Endothelial cell of umbilical vein (primary cell): Measurements from ENCODE around the gene EPB41L2.

Experiments
- EZH2 ChIP-seq: IDR thresholded peaks from 2 replicates; pipeline ENCODE4 v1.6.1; 2012; ENCODE audit warnings: borderline replicate concordance, low read depth, mild to moderate bottlenecking, moderate library complexity, low read length, inconsistent platforms; ENCODE audit not compliant: severe bottlenecking
- POLR2A ChIP-seq: IDR thresholded peaks from 2 replicates; pipeline ENCODE4 v1.6.1; 2012; ENCODE audit warnings: low read depth, mild to moderate bottlenecking, control low read depth, low read length
- TF ChIP-seq, protein P1 (sequence below), 2 donors: IDR thresholded peaks; 1 replicate in 1 of 2; 2 replicates in 1 of 2; pipeline ENCODE4 v1.5.1; 2011; ENCODE audit warnings: low read length in 2 of 2, mild to moderate bottlenecking in 2 of 2, moderate library complexity in 2 of 2, control low read depth in 1 of 2, inconsistent platforms in 1 of 2, low read depth in 1 of 2; ENCODE audit not compliant: insufficient read depth in 1 of 2; ENCODE audit errors: extremely low read depth in 1 of 2

DNA sequence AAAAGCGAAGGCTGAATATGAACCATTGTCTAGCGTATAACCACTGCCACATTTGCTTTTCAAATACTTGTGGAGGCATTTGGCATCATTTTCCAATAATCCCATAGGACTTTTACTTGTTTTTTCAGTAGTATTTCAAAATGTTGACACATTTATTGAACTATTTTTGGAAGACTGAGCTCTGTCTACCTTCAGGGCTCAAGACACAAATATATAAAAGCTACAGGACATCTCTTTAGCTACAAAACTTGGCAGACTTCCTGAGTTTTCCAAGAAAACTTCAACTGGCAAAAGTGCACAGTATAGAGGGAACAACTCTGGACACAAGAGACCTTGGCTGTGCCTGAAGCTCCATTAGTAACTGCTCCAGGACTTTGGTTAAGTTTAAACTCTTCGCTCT, 13.4 kb downstream of the EPB41L2 start:
- no peak for TF ChIP-seq POLR2A
- no peak for TF ChIP-seq EZH2
- TF ChIP-seq, protein P1, sequence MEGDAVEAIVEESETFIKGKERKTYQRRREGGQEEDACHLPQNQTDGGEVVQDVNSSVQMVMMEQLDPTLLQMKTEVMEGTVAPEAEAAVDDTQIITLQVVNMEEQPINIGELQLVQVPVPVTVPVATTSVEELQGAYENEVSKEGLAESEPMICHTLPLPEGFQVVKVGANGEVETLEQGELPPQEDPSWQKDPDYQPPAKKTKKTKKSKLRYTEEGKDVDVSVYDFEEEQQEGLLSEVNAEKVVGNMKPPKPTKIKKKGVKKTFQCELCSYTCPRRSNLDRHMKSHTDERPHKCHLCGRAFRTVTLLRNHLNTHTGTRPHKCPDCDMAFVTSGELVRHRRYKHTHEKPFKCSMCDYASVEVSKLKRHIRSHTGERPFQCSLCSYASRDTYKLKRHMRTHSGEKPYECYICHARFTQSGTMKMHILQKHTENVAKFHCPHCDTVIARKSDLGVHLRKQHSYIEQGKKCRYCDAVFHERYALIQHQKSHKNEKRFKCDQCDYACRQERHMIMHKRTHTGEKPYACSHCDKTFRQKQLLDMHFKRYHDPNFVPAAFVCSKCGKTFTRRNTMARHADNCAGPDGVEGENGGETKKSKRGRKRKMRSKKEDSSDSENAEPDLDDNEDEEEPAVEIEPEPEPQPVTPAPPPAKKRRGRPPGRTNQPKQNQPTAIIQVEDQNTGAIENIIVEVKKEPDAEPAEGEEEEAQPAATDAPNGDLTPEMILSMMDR (IDR thresholded peaks at IDR 0.05; ENCODE audit: extremely low read depth in 1 of 2, insufficient read depth in 1 of 2, low read depth in 1 of 2, low read length in 2 of 2) = no peak
